Cardiac muscle cell (in vitro differentiated cells and primary cell): Measurements from ENCODE around the gene RAB40B. TPM values are rescaled to one million over a fixed set of nuclear protein-coding genes. Genes with fewer than 3 reads are reported as not detected.

Source experiments
- DNase-seq, 2 donors: peaks; one replicate each; pipeline versions ENCODE4 v3.0.0 to v3.0.0-alpha.2; 2010 to 2017; ENCODE audit warnings: low read depth in 1 of 2, low spot score in 1 of 2
- H3K27ac ChIP-seq: fragments of 200-600 bp; sonication (generic); 2 replicates; pipeline ENCODE4 v1.5.1; 2016
- H3K27me3 ChIP-seq: fragments of 200-600 bp; sonication (generic); 2 replicates; pipeline ENCODE4 v1.6.0; 2016; ENCODE audit warnings: control low read depth
- H3K36me3 ChIP-seq: fragments of 200-600 bp; sonication (generic); 2 replicates; pipeline ENCODE4 v1.5.1; 2016; ENCODE audit warnings: control low read depth
- H3K4me1 ChIP-seq: fragments of 200-600 bp; sonication (generic); 2 replicates; pipeline ENCODE4 v1.8.1; 2017; ENCODE audit warnings: low read depth, mild to moderate bottlenecking, mixed run types
- H3K4me3 ChIP-seq: fragments of 200-600 bp; sonication (generic); 2 replicates; pipeline ENCODE4 v1.5.1; 2016; ENCODE audit warnings: mild to moderate bottlenecking
- H3K9me3 ChIP-seq: fragments of 200-600 bp; sonication (generic); 2 replicates; pipeline ENCODE4 v1.5.1; 2017; ENCODE audit warnings: low read depth, mild to moderate bottlenecking, control low read depth
- polyA plus RNA-seq: library from polyadenylated mRNA; unstranded; fragments of >200 nt; fragmentation: Nextera tagmentation; extraction: Ambion mirVana; gene quantifications from 2 replicates; pipeline ENCODE4 v1.2.1, GENCODE V29; 2016
- total RNA-seq: library from RNA; depleted of rRNA; stranded (reverse); fragments of >200 nt; gene quantifications from 2 replicates; pipeline ENCODE4 v1.2.3, GENCODE V29; 2016
- TF ChIP-seq, protein P1 (sequence below): IDR thresholded peaks from 2 replicates; pipeline ENCODE4 v1.5.1; 2012; ENCODE audit warnings: low read depth, mild to moderate bottlenecking, low read length

The RAB40B gene
- total and polyA plus RNA-seq, 2 experiments from 2014 or later, result 28.9 to 29.7 TPM

GRCh38 chr17:82696916-82697807 is 1.3 kb downstream of the RAB40B start:
- H3K27me3 ChIP-seq, result peaks cover 33% of the 10 kb centered on the region
- no peaks in the 10 kb centered on the region for H3K9me3 ChIP-seq
- H3K27ac ChIP-seq, result no peak overlapping the region
- DNase-seq, result no peak
- H3K36me3 ChIP-seq, result no peaks in the 10 kb centered on the region
- peak overlapping the region; percentile 85 for H3K4me3 ChIP-seq
- TF ChIP-seq, protein P1, sequence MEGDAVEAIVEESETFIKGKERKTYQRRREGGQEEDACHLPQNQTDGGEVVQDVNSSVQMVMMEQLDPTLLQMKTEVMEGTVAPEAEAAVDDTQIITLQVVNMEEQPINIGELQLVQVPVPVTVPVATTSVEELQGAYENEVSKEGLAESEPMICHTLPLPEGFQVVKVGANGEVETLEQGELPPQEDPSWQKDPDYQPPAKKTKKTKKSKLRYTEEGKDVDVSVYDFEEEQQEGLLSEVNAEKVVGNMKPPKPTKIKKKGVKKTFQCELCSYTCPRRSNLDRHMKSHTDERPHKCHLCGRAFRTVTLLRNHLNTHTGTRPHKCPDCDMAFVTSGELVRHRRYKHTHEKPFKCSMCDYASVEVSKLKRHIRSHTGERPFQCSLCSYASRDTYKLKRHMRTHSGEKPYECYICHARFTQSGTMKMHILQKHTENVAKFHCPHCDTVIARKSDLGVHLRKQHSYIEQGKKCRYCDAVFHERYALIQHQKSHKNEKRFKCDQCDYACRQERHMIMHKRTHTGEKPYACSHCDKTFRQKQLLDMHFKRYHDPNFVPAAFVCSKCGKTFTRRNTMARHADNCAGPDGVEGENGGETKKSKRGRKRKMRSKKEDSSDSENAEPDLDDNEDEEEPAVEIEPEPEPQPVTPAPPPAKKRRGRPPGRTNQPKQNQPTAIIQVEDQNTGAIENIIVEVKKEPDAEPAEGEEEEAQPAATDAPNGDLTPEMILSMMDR, result no peak
- no peaks in the 10 kb centered on the region for H3K4me1 ChIP-seq

DNA sequence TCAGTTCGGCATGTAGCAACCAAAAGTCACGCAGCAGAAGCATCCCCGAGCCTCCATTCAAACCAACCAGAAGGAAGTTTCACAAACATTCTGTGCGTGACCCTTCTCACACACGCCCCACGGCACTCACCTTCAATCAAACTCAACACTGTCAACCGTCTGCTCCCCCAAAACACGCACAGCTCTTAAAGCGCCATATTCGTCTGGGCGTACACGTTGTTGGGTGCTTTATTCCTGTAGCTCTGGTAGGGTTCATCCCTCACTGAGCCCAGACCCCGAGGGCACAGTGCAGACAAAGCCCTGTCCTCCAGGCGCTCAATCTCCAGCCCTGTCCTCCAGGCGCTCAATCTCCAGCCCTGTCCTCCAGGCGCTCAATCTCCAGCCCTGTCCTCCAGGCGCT is 2.2 kb downstream of the RAB40B start:
- peaks cover 33% of the 10 kb centered on the region for H3K27me3 ChIP-seq
- H3K27ac ChIP-seq, result no peak overlapping the region
- TF ChIP-seq, protein P1, result no peak
- no peak for DNase-seq
- H3K4me3 ChIP-seq, result no peak overlapping the region
- H3K36me3 ChIP-seq, result no peaks in the 10 kb centered on the region
- H3K9me3 ChIP-seq, result no peaks in the 10 kb centered on the region
- no peaks in the 10 kb centered on the region for H3K4me1 ChIP-seq

- H3K27me3 ChIP-seq, result peaks cover 27% of the 10 kb centered on the region
- no peaks in the 10 kb centered on the region for H3K9me3 ChIP-seq
- H3K4me1 ChIP-seq, result no peaks in the 10 kb centered on the region
- no peak overlapping the region for H3K27ac ChIP-seq
- no peaks in the 10 kb centered on the region for H3K36me3 ChIP-seq
- TF ChIP-seq, protein P1, result no peak
- DNase-seq, result no peak
- H3K4me3 ChIP-seq, result no peak overlapping the region
Measured at GRCh38 chr17:82694647-82695046, 3.9 kb downstream of the RAB40B start.

GRCh38 chr17:82693168-82693867 is 5.2 kb downstream of the RAB40B start:
- TF ChIP-seq, protein P1, result no peak
- Histone ChIP-seq H3K36me3 (no peaks in the 10 kb centered on the region), H3K27me3 (peaks cover 23% of the 10 kb centered on the region), H3K4me3 (no peak overlapping the region), H3K27ac (no peak overlapping the region), H3K9me3 (no peaks in the 10 kb centered on the region), H3K4me1 (no peaks in the 10 kb centered on the region)
- DNase-seq, result no peak

GRCh38 chr17:82692268-82692667 is 6.2 kb downstream of the RAB40B start:
- TF ChIP-seq, protein P1, result no peak
- Histone ChIP-seq H3K36me3 (no peaks in the 10 kb centered on the region), H3K4me3 (no peak overlapping the region), H3K9me3 (no peaks in the 10 kb centered on the region), H3K4me1 (no peaks in the 10 kb centered on the region), H3K27ac (no peak overlapping the region), H3K27me3 (peaks cover 14% of the 10 kb centered on the region)
- DNase-seq, result no peak
